ENCODE results near the gene KCNK3.
"Not testable (repeated sequence)": the region's sequence is repeated elsewhere in the genome, so short reads cannot be mapped to it uniquely, and the experiment has no call there.

KCNK3 gene

GRCh38 chr2:26657265-26657664 lies 35.3 kb upstream of the KCNK3 start:
- TF ChIP-seq Cebpa-rat (IDR thresholded peaks at IDR 0.05), result no peak
- no peaks in the 10 kb centered on the region for H3K36me3 ChIP-seq
- no peak overlapping the region for H3K4me2 ChIP-seq
- H3K27me3 ChIP-seq, result no peaks in the 10 kb centered on the region
- no peak overlapping the region for H3K27ac ChIP-seq
- no peak overlapping the region for H3K4me3 ChIP-seq
- H3K9ac ChIP-seq, result no peak overlapping the region
- peaks cover 42 to 56% (median 50%) of the 10 kb centered on the region in 11 experiments for H3K9me3 ChIP-seq (replicated peaks in 1 of 11)
- H3K4me1 ChIP-seq, result peaks cover 5 to 23% (median 19%) of the 10 kb centered on the region in 10 experiments
- no peaks in the 10 kb centered on the region for H4K20me1 ChIP-seq

- Histone ChIP-seq H3K4me3 (no peak overlapping the region), H3K9me3 (replicated peaks in 1 of 11) (peaks cover 42 to 56% (median 50%) of the 10 kb centered on the region in 11 experiments), H3K4me1 (peaks cover 0 to 14% (median 11%) of the 10 kb centered on the region in 10 experiments; a peak in 10 of 20 replicates), H3K4me2 (no peak overlapping the region), H3K9ac (no peak overlapping the region), H3K27me3 (no peaks in the 10 kb centered on the region), H4K20me1 (no peaks in the 10 kb centered on the region), H3K36me3 (no peaks in the 10 kb centered on the region), H3K27ac (no peak overlapping the region)
- TF ChIP-seq Cebpa-rat (IDR thresholded peaks at IDR 0.05), result no peak
Measured at GRCh38 chr2:26658691-26659346, 33.7 kb upstream of the KCNK3 start.

- Histone ChIP-seq H3K4me3 (no peak overlapping the region), H3K4me1 (peaks cover 0 to under 1% (median under 1%) of the 10 kb centered on the region in 10 experiments; a peak in 6 of 20 replicates), H3K27ac (no peak overlapping the region), H3K9ac (no peak overlapping the region), H3K9me3 (replicated peaks in 1 of 11) (peaks cover 42 to 56% (median 50%) of the 10 kb centered on the region in 11 experiments), H4K20me1 (no peaks in the 10 kb centered on the region), H3K4me2 (no peak overlapping the region), H3K27me3 (no peaks in the 10 kb centered on the region), H3K36me3 (no peaks in the 10 kb centered on the region)
- TF ChIP-seq Cebpa-rat (IDR thresholded peaks at IDR 0.05), result no peak
Measured at GRCh38 chr2:26660363-26660962, 32.1 kb upstream of the KCNK3 start.

- not testable (repeated sequence) for H3K36me3 ChIP-seq, H3K27ac ChIP-seq, H3K4me3 ChIP-seq, H3K4me2 ChIP-seq, H4K20me1 ChIP-seq, H3K9ac ChIP-seq, H3K27me3 ChIP-seq
- peaks cover 10 to 20% (median 16%) of the 10 kb centered on the region in 11 experiments for H3K9me3 ChIP-seq (replicated peaks in 1 of 11)
- H3K4me1 ChIP-seq, result peaks cover 0 to 16% (median 5%) of the 10 kb centered on the region in 10 experiments; a peak in 9 of 20 replicates
Measured at GRCh38 chr2:26665296-26665695, 27.2 kb upstream of the KCNK3 start.

GRCh38 chr2:26666671-26667070 lies 25.9 kb upstream of the KCNK3 start:
- H3K4me2 ChIP-seq, result no peak overlapping the region
- TF ChIP-seq Cebpa-rat (IDR thresholded peaks at IDR 0.05), result no peak
- H3K4me3 ChIP-seq, result no peak overlapping the region
- H3K9me3 ChIP-seq (replicated peaks in 1 of 11), result peaks cover 0 to 6% (median 3%) of the 10 kb centered on the region in 11 experiments; a peak in 7 of 22 replicates
- no peaks in the 10 kb centered on the region for H4K20me1 ChIP-seq
- no peak overlapping the region for H3K27ac ChIP-seq
- peaks cover 0 to 23% (median 10%) of the 10 kb centered on the region in 10 experiments; a peak in 10 of 20 replicates for H3K4me1 ChIP-seq
- H3K9ac ChIP-seq, result no peak overlapping the region
- H3K36me3 ChIP-seq, result no peaks in the 10 kb centered on the region
- H3K27me3 ChIP-seq, result no peaks in the 10 kb centered on the region

- Histone ChIP-seq H4K20me1 (no peaks in the 10 kb centered on the region), H3K36me3 (no peaks in the 10 kb centered on the region), H3K27me3 (no peaks in the 10 kb centered on the region)
Measured at GRCh38 chr2:26668041-26668440, 24.5 kb upstream of the KCNK3 start.

GRCh38 chr2:26668856-26669750 lies 23.4 kb upstream of the KCNK3 start:
- Histone ChIP-seq H3K27ac (no peak overlapping the region), H3K4me2 (no peak overlapping the region), H3K4me3 (no peak overlapping the region), H3K27me3 (no peaks in the 10 kb centered on the region), H3K36me3 (no peaks in the 10 kb centered on the region), H3K9me3 (replicated peaks in 1 of 11) (peaks cover 0 to 4% (median 0%) of the 10 kb centered on the region in 11 experiments; a peak in 1 of 22 replicates), H3K4me1 (peaks cover 0 to 23% (median 10%) of the 10 kb centered on the region in 10 experiments; a peak in 10 of 20 replicates), H4K20me1 (no peaks in the 10 kb centered on the region), H3K9ac (no peak overlapping the region)
- TF ChIP-seq Cebpa-rat (IDR thresholded peaks at IDR 0.05), result no peak

More at GRCh38 chr2:26668041-26668440, 24.5 kb upstream of the KCNK3 start:
- TF ChIP-seq Cebpa-rat (IDR thresholded peaks at IDR 0.05), result no peak
- Histone ChIP-seq H3K4me3 (no peak overlapping the region), H3K9me3 (replicated peaks in 1 of 11) (peaks cover 0 to 4% (median 0%) of the 10 kb centered on the region in 11 experiments; a peak in 1 of 22 replicates), H3K4me2 (no peak overlapping the region), H3K27ac (no peak overlapping the region), H3K9ac (no peak overlapping the region), H3K4me1 (peaks cover 0 to 23% (median 10%) of the 10 kb centered on the region in 10 experiments; a peak in 10 of 20 replicates)

GRCh38 chr2:26670171-26670570 lies 22.4 kb upstream of the KCNK3 start:
- Histone ChIP-seq H3K36me3 (no peaks in the 10 kb centered on the region), H3K9me3 (replicated peaks in 1 of 11) (peaks cover 0 to 4% (median 0%) of the 10 kb centered on the region in 11 experiments; a peak in 1 of 22 replicates), H3K4me3 (no peak overlapping the region), H3K9ac (no peak overlapping the region), H3K27ac (no peak overlapping the region), H3K4me2 (peak overlapping the region in 7 of 11 experiments; percentile 7 to 48 (median 28); a peak in 8 of 22 replicates), H3K27me3 (no peaks in the 10 kb centered on the region), H4K20me1 (no peaks in the 10 kb centered on the region), H3K4me1 (peaks cover 0 to 23% (median 10%) of the 10 kb centered on the region in 10 experiments; a peak in 10 of 20 replicates)
- no peak for TF ChIP-seq Cebpa-rat (IDR thresholded peaks at IDR 0.05)
